LHCN-M2 (cell line): ENCODE measurements around the gene PLEKHG2. TPM values are rescaled to one million over a fixed set of nuclear protein-coding genes. Genes with fewer than 3 reads are reported as not detected.
"Not testable (repeated sequence)": the region's sequence is repeated elsewhere in the genome, so short reads cannot be mapped to it uniquely, and the experiment has no call there.

ENCODE experiments used
- DNase-seq: peaks from one replicate; pipeline ENCODE4 v3.0.0-alpha.2; 2012; ENCODE audit warnings: low read depth
- total RNA-seq: library from RNA; depleted of rRNA; stranded (reverse); fragments of >200 nt; gene quantifications from 2 replicates; pipeline ENCODE4 v1.2.3, GENCODE V29; 2014

The PLEKHG2 gene
- total RNA-seq, 1 experiment from 2014 or later: 23.4 TPM

- DNase-seq: peak; percentile 95
These were observed 33.0 kb downstream of the PLEKHG2 start, which contains the start of gene SUPT5H for GRCh38 chr19:39445196-39446111. SUPT5H (plus strand) TSS chr19:39445582; CDS start chr19:39445891, 309 bp downstream.

- DNase-seq: no peak
These were observed 34.1 kb downstream of the PLEKHG2 start for GRCh38 chr19:39446365-39447084.

GRCh38 chr19:39448271-39448670 is 35.8 kb downstream of the PLEKHG2 start:
- DNase-seq: peak; percentile 56

- no peak for DNase-seq
These were observed 36.8 kb downstream of the PLEKHG2 start for GRCh38 chr19:39449116-39449797.

- DNase-seq: not testable (repeated sequence)
These were observed 38.8 kb downstream of the PLEKHG2 start for GRCh38 chr19:39451257-39451656.

- DNase-seq: no peak
These were observed 50.9 kb downstream of the PLEKHG2 start for GRCh38 chr19:39463403-39463802.

GRCh38 chr19:39465956-39466747 is 53.7 kb downstream of the PLEKHG2 start:
- DNase-seq: no peak

- no peak for DNase-seq
These were observed 55.5 kb downstream of the PLEKHG2 start for GRCh38 chr19:39467941-39468340.

GRCh38 chr19:39469036-39469435 is 56.6 kb downstream of the PLEKHG2 start:
- DNase-seq: no peak

GRCh38 chr19:39469567-39469966 is 57.1 kb downstream of the PLEKHG2 start:
- DNase-seq: no peak

GRCh38 chr19:39470724-39471339 is 58.4 kb downstream of the PLEKHG2 start:
- DNase-seq: no peak

GRCh38 chr19:39471756-39472536 is 59.5 kb downstream of the PLEKHG2 start:
- no peak for DNase-seq

- DNase-seq: no peak
These were observed 60.4 kb downstream of the PLEKHG2 start for GRCh38 chr19:39472746-39473442.

- DNase-seq: no peak
These were observed 61.0 kb downstream of the PLEKHG2 start for GRCh38 chr19:39473443-39473960.

- no peak for DNase-seq
These were observed 61.7 kb downstream of the PLEKHG2 start for GRCh38 chr19:39474139-39474620.

GRCh38 chr19:39475748-39476147 is 63.3 kb downstream of the PLEKHG2 start:
- DNase-seq: no peak
